SK-N-SH treated with all-trans-retinoic acid at 6 μM for 48 hours (cell line): Measurements from ENCODE around the gene DDX25.

Experiments
- ATAC-seq: fragments of 200-7000 bp; cut with Tn5 transposase; 3 replicates; pipeline ENCODE4 v1.9.1; 2020; ENCODE audit warnings: mild to moderate bottlenecking, moderate library complexity
- ARNTL ChIP-seq: fragments of 450-650 bp; formaldehyde crosslinking; IDR thresholded peaks from 2 replicates; pipeline ENCODE4 v1.5.0; 2020; ENCODE audit warnings: low read depth, mild to moderate bottlenecking, moderate library complexity, borderline replicate concordance
- BACH2 ChIP-seq: fragments of 250-450 bp; sonication (Bioruptor Pico); IDR thresholded peaks from 2 replicates; pipeline ENCODE4 v1.9.0; 2021; ENCODE audit warnings: mild to moderate bottlenecking, borderline replicate concordance
- CREB5 ChIP-seq: fragments of 250-450 bp; sonication (Bioruptor Pico); IDR thresholded peaks from 2 replicates; pipeline ENCODE4 v1.5.1; 2020; ENCODE audit warnings: low read depth, mild to moderate bottlenecking, moderate library complexity
- CSDC2 ChIP-seq: fragments of 250-450 bp; sonication (Bioruptor Pico); IDR thresholded peaks from 2 replicates; pipeline ENCODE4 v1.5.0; 2020; ENCODE audit warnings: mild to moderate bottlenecking, moderate library complexity
- CSRNP3 ChIP-seq: fragments of 250-450 bp; sonication (Bioruptor Pico); IDR thresholded peaks from 2 replicates; pipeline ENCODE4 v1.5.1; 2021; ENCODE audit warnings: mild to moderate bottlenecking, moderate library complexity
- ESRRG ChIP-seq: fragments of 250-450 bp; sonication (Bioruptor Pico); IDR thresholded peaks from 2 replicates; pipeline ENCODE4 v1.6.1; 2021; ENCODE audit warnings: mild to moderate bottlenecking
- GLIS3 ChIP-seq: fragments of 250-450 bp; sonication (Bioruptor Pico); IDR thresholded peaks from 2 replicates; pipeline ENCODE4 v1.5.0; 2020; ENCODE audit warnings: mild to moderate bottlenecking, moderate library complexity
- ISL1 ChIP-seq: fragments of 250-450 bp; sonication (Bioruptor Pico); IDR thresholded peaks from 2 replicates; pipeline ENCODE4 v2.1.2; 2022; ENCODE audit warnings: mild to moderate bottlenecking, moderate library complexity
- OSR1 ChIP-seq: fragments of 250-450 bp; sonication (Bioruptor Pico); IDR thresholded peaks from 2 replicates; pipeline ENCODE4 v1.8.0; 2022; ENCODE audit warnings: moderate library complexity, mild to moderate bottlenecking, inconsistent platforms
- PATZ1 ChIP-seq: fragments of 250-450 bp; sonication (Bioruptor Pico); IDR thresholded peaks from 2 replicates; pipeline ENCODE4 v1.8.0; 2020; ENCODE audit warnings: mild to moderate bottlenecking, moderate library complexity, borderline replicate concordance
- POU6F1 ChIP-seq: fragments of 250-450 bp; sonication (Bioruptor Pico); IDR thresholded peaks from 2 replicates; pipeline ENCODE4 v1.8.0; 2021; ENCODE audit warnings: low read depth, mild to moderate bottlenecking, moderate library complexity, borderline replicate concordance
- PPARA ChIP-seq: fragments of 250-450 bp; sonication (Bioruptor Pico); IDR thresholded peaks from 2 replicates; pipeline ENCODE4 v1.5.0; 2020; ENCODE audit warnings: mild to moderate bottlenecking, borderline replicate concordance
- RARB ChIP-seq: fragments of 250-450 bp; sonication (Bioruptor Pico); IDR thresholded peaks from 2 replicates; pipeline ENCODE4 v1.8.0; 2021; ENCODE audit warnings: mild to moderate bottlenecking, moderate library complexity
- SNAI2 ChIP-seq: fragments of 250-450 bp; sonication (Bioruptor Pico); IDR thresholded peaks from 2 replicates; pipeline ENCODE4 v1.5.0; 2020; ENCODE audit warnings: mild to moderate bottlenecking, moderate library complexity
- TCF4 ChIP-seq: fragments of 250-450 bp; sonication (Bioruptor Pico); IDR thresholded peaks from 2 replicates; pipeline ENCODE4 v1.8.0; 2021; ENCODE audit warnings: mild to moderate bottlenecking, moderate library complexity, borderline replicate concordance
- TOX ChIP-seq: fragments of 250-450 bp; sonication (Bioruptor Pico); IDR thresholded peaks from 2 replicates; pipeline ENCODE4 v1.8.0; 2021; ENCODE audit warnings: mild to moderate bottlenecking, moderate library complexity, borderline replicate concordance
- TSHZ2 ChIP-seq: fragments of 250-450 bp; sonication (Bioruptor Pico); IDR thresholded peaks from 2 replicates; pipeline ENCODE4 v1.5.0; 2020; ENCODE audit warnings: mild to moderate bottlenecking, moderate library complexity
- ZC3H10 ChIP-seq: fragments of 250-450 bp; sonication (Bioruptor Pico); IDR thresholded peaks from 2 replicates; pipeline ENCODE4 v1.5.1; 2021; ENCODE audit warnings: mild to moderate bottlenecking, moderate library complexity
- ZFP3 ChIP-seq: fragments of 250-450 bp; sonication (Bioruptor Pico); IDR thresholded peaks from 2 replicates; pipeline ENCODE4 v1.5.0; 2020; ENCODE audit warnings: mild to moderate bottlenecking, moderate library complexity
- ZFP30 ChIP-seq: fragments of 450-650 bp; formaldehyde crosslinking; IDR thresholded peaks from 2 replicates; pipeline ENCODE4 v1.5.0; 2022; ENCODE audit warnings: mild to moderate bottlenecking, moderate library complexity
- ZNF565 ChIP-seq: fragments of 450-650 bp; formaldehyde crosslinking; conservative IDR thresholded peaks from 2 replicates; pipeline ENCODE4 v1.5.0; 2020; ENCODE audit warnings: low read depth, mild to moderate bottlenecking, moderate library complexity
- ZNF70 ChIP-seq: fragments of 450-650 bp; formaldehyde crosslinking; IDR thresholded peaks from 2 replicates; pipeline ENCODE4 v1.5.0; 2020; ENCODE audit warnings: mild to moderate bottlenecking, moderate library complexity
- ZNF8 ChIP-seq: fragments of 450-650 bp; formaldehyde crosslinking; IDR thresholded peaks from 2 replicates; pipeline ENCODE4 v1.5.0; 2020; ENCODE audit warnings: mild to moderate bottlenecking, moderate library complexity

DDX25 gene

GRCh38 chr11:125890447-125891100 lies 13.7 kb upstream of the DDX25 start:
- ATAC-seq = no peak
- TF ChIP-seq ARNTL (CRISPR knock-in tag) (no peak), TCF4 (no peak), ZFP30 (no peak), CREB5 (CRISPR knock-in tag) (no peak), POU6F1 (CRISPR knock-in tag) (no peak), GLIS3 (no peak), PATZ1 (no peak), ZC3H10 (CRISPR knock-in tag) (no peak), ZNF8 (no peak), ZFP3 (CRISPR knock-in tag) (no peak), CSDC2 (no peak), TOX (CRISPR knock-in tag) (no peak), SNAI2 (CRISPR knock-in tag) (no peak)

GRCh38 chr11:125892071-125892470 lies 12.2 kb upstream of the DDX25 start:
- ATAC-seq = no peak
- TF ChIP-seq TOX (CRISPR knock-in tag) (no peak), ZNF565 (CRISPR knock-in tag) (no peak), ZFP30 (no peak), TSHZ2 (CRISPR knock-in tag) (no peak), PPARA (CRISPR knock-in tag) (no peak), OSR1 (no peak), RARB (CRISPR knock-in tag) (no peak), ESRRG (CRISPR knock-in tag) (no peak), CSRNP3 (CRISPR knock-in tag) (no peak), ZNF70 (CRISPR knock-in tag) (no peak), ZFP3 (CRISPR knock-in tag) (no peak), SNAI2 (CRISPR knock-in tag) (no peak), PATZ1 (no peak), POU6F1 (CRISPR knock-in tag) (no peak), ARNTL (CRISPR knock-in tag) (no peak), ISL1 (CRISPR knock-in tag) (no peak), CSDC2 (no peak), BACH2 (CRISPR knock-in tag) (no peak), ZNF8 (no peak), CREB5 (CRISPR knock-in tag) (no peak)
